WTC11 (cell line): ENCODE measurements around the gene VEGFB.

Experiments used
- EMX1 ChIP-seq: fragments of 250-450 bp; sonication (Bioruptor Pico); IDR thresholded peaks from 2 replicates; pipeline ENCODE4 v1.8.0; 2021; ENCODE audit warnings: mild to moderate bottlenecking
- NFYB ChIP-seq: sonication (generic); formaldehyde crosslinking; conservative IDR thresholded peaks from 2 replicates; pipeline ENCODE4 v1.8.0; 2022; ENCODE audit warnings: low read depth, missing genetic modification reagents
- NR1H2 ChIP-seq: sonication (generic); formaldehyde crosslinking; IDR thresholded peaks from 2 replicates; pipeline ENCODE4 v1.9.0; 2021; ENCODE audit warnings: mild to moderate bottlenecking, moderate library complexity, missing genetic modification reagents
- ZBTB21 ChIP-seq: sonication (generic); formaldehyde crosslinking; IDR thresholded peaks from 2 replicates; pipeline ENCODE4 v1.8.1; 2023; ENCODE audit warnings: mild to moderate bottlenecking, missing genetic modification reagents, borderline replicate concordance
- ZNF219 ChIP-seq: sonication (generic); formaldehyde crosslinking; IDR thresholded peaks from 2 replicates; pipeline ENCODE4 v1.8.0; 2023; ENCODE audit warnings: missing genetic modification reagents, mild to moderate bottlenecking, borderline replicate concordance
- TF ChIP-seq, protein P1 (sequence below): sonication (generic); formaldehyde crosslinking; conservative IDR thresholded peaks from 2 replicates; pipeline ENCODE4 v1.8.1; 2022; ENCODE audit warnings: mild to moderate bottlenecking, missing genetic modification reagents
- TF ChIP-seq, protein P2 (sequence below): fragments of 200-600 bp; IDR thresholded peaks from 2 replicates; pipeline ENCODE4 v1.8.0; 2022; ENCODE audit warnings: antibody characterized with exemption

DNA sequence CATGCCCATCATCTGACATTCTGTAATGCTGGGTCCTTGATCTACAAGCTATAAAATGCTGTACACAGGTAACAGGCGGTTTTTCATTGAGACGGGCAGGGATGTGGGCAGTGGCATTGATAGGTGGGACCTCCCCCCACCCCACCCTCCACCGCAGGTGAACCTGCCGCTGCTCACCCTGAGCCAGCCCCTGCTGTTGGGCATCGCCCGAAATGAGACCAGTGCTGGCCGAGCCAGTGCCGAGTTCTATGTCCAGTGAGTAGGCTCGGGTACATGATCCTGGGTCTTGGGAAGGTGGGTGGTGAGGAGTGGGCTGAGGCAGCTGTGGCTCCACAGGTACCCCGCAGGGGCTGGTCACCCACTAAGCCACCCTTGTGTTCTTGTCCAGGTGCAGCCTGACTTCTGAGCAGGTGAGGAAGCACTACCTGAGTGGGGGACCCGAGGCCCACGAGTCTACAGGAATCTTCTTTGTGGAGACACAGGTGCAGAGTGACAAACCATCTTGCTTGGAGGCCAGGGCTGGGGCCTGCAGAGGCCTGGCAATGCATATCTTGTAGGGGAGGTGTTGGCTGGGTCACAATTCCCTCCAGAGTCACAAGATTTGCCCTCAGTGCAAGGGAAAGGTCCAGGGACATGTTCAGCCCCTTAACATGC lies 5.2 kb upstream of the VEGFB start:
- TF ChIP-seq, protein P1, sequence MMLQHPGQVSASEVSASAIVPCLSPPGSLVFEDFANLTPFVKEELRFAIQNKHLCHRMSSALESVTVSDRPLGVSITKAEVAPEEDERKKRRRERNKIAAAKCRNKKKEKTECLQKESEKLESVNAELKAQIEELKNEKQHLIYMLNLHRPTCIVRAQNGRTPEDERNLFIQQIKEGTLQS = no peak
- no peak for TF ChIP-seq NFYB (CRISPR knock-in tag)
- TF ChIP-seq, protein P2, sequence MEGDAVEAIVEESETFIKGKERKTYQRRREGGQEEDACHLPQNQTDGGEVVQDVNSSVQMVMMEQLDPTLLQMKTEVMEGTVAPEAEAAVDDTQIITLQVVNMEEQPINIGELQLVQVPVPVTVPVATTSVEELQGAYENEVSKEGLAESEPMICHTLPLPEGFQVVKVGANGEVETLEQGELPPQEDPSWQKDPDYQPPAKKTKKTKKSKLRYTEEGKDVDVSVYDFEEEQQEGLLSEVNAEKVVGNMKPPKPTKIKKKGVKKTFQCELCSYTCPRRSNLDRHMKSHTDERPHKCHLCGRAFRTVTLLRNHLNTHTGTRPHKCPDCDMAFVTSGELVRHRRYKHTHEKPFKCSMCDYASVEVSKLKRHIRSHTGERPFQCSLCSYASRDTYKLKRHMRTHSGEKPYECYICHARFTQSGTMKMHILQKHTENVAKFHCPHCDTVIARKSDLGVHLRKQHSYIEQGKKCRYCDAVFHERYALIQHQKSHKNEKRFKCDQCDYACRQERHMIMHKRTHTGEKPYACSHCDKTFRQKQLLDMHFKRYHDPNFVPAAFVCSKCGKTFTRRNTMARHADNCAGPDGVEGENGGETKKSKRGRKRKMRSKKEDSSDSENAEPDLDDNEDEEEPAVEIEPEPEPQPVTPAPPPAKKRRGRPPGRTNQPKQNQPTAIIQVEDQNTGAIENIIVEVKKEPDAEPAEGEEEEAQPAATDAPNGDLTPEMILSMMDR = no peak
- TF ChIP-seq NR1H2 (CRISPR knock-in tag) = no peak
- no peak for TF ChIP-seq EMX1 (CRISPR knock-in tag)
- no peak for TF ChIP-seq ZNF219 (CRISPR knock-in tag)
- no peak for TF ChIP-seq ZBTB21 (CRISPR knock-in tag)
